Fibroblast of skin of back (primary cell): Measurements from ENCODE around the gene PAQR5.
"Not testable (repeated sequence)": the region's sequence is repeated elsewhere in the genome, so short reads cannot be mapped to it uniquely, and the experiment has no call there.

ENCODE experiments used
- DNase-seq: peaks from one replicate; pipeline ENCODE4 v3.0.0-alpha.2; 2013

Gene PAQR5

DNA sequence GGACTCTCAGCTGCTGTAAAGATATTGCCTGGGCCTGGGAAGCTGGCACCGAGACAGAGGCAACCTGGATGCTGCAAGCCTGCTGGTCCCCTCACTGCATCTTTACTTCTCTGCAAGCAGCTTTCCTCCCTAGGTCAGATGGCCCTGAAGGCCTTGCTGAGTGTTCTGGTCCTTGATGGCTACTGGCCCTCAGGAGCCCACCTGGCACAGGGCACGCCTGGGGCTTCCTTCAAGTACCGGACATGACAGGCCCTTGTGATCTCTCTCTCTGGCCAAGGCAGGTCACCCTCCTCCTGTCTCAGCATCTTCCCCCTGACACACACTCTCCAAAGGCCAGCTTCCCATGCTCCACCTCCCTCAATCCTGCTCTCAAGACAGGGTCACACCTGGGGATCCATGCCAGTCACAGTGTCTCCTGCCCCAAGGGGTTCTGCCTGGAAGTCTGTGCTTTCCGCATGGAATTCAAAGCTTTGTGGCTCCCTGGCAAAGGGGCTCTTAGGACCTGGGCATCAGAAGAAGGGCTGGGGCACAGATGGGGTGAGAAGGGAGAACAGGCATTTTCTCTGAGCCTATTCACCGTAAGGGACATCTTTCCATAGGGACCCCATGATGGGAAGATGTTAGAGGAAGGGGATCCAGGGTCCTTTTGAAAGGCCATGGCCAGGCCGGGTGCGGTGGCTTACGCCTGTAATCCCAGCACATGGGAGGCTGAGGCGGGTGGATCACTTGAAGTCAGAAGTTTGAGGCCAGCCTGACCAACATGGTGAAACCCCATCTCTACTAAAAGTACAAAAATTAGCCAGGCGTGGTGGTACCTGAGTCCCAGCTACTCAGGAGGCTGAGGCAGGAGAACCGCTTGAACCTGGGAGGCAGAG is 4.7 kb upstream of the PAQR5 start:
- no peak for DNase-seq

DNA sequence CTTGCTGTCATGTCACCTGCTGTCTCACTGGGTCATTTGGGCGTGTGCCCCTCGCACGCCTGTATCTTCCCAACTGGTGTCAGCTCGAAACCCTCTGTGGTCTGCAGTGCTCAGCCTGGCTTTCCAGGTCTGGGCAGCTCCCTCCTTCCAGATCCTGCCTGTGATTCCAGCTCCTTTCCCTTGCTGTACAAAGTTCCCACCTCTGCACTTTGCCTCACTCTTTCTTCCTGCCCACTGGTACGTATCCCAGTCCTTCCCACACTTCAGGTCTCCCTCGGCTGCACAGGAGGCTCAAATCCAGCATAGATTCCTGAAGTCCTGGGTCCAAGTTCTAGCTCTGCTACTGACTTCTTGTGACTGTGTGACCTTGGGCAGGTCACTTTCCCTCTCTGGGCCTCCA is 2.1 kb upstream of the PAQR5 start:
- no peak for DNase-seq

DNA sequence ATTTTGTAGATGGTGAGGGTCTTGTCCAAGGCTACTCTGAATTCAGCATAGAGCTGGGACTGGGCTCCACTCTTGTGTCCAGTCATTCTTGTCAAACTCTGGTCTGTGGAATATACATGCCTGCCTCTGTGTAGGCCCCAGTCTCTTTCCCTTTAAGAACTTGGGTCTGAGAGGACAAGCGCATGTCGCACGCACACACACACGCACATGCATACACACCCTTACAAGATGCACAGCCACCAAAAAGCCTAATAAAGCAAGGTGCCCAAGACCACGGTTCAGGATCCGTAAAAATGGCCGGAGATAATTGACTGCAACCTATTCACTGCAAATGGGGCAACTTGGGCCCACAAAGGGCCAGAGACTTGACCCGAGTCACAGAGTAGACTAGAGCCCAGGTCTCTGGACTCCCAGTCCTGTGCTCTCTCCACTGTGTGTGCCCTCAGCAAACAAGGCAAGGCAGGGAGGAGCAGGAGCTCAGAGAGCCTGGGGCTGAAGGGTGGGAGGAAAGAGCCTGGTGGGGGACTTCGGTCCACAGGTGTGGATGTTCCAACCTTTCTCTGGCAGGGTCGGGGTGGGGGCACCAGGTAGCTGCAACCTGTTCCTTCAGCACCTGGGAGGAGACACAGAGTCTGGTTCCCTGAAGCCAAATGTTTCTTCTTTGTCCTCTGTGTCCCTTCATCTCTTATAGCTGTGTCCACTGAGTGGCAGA is 914 bp upstream of the PAQR5 start:
- no peak for DNase-seq

DNA sequence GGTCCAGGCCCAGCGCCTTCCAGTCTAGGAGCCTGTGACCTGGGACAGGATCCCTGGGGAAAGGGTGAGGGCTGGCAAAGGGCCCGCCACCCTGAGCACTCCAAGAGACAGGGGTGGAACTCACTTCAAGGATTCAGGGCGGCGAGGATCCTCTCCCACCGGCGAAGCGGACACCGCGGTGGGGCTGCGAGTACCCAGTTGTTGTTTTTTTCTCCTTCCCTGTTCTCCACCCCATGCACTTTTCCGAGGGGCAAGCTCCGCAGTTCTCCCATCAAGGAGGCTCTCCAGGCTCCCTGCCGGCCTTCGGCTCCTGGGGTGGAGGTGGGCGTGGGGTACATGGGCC is 387 bp upstream of the PAQR5 start:
- DNase-seq, result no peak

DNA sequence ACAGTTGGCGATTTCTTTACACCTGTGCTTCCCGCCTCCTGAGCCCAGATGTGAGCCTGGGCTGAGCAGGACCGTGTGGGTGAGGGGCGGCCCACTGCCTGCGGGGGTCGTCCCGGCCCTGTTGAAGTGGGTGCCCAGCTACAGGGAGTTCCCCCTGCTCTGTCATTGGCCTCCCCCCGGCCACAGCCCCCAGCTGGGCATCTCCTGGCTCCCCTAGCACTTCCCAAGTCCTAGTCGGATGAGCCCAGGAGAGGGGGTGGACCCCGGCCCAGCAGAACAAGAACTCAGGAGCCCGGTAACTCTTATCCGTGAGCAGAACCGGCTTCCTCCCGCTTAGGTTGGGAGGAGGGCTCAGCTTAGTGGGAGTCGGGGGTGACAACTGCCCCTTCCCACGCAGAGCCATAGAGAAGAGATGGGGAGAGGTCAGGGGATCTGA is 757 bp downstream of the PAQR5 start:
- DNase-seq, result no peak

DNA sequence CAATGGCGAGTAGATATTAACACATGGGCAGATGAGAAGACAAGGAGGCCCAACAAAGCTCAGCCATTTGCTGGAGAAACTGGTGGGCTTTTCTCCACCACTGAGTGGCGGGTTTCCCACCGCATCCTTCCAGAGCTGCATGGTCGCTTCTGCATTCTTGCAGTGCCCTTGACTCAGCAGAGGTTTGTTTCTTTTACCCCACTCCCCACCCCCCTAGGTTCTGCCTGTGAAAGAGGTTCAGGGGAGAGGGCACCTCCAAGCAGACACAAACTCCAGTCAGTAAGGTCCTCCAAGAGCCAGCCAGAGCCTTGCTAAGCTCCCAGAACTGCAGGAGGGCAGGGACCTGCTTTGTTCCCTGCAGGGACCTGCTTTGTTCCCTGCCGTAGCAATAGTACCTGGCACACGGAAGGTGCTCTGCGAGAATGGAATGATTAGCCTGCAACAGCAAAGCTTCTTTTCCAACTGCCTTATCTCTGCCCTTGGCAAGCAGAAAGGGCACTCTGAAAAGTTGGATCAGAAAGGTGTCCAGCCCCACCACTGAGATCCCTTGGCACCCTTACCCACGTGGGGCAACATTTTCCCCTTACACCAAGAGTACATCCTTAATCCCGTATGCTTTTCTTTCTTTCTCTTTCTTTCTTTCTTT is 1.4 kb downstream of the PAQR5 start:
- DNase-seq, result peak; percentile 27

DNA sequence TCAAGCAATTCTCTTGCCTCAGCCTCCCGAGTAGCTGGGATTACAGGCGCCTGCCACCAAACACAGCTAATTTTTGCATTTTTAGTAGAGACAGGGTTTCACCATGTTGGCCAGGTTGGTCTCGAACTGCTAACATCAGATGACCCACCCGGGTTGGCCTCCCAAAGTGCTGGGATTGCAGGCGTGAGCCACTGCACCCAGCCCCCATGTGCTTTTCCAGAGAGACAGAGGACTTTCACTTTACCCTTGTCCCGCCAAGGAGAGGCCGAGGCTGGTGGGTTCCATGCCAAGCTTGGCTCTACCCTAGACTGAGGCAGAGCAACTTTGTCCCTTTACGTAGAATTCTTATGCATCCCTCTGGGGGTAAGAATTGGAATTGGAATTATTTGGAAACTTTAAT is 2.4 kb downstream of the PAQR5 start:
- DNase-seq, result not testable (repeated sequence)

DNA sequence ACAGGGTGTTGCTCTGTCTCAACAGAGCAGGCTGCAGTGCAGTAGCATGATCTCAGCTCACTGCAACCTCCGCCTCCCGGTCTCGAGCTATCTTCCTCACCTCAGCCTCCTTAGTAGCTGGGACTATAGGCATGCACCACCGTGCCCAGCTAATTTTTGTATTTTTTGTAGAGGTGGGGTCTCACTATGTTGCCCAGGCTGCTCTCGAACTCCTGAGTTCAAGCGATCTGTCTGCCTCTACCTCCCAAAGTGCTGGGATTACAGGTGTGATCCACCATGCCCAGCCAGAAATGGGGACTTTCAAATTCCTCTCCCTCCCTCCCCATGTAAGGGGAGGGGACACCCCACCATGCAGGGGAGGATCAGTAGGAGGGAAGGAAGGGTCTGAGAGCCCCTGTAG is 3.4 kb downstream of the PAQR5 start:
- DNase-seq, result not testable (repeated sequence)

DNA sequence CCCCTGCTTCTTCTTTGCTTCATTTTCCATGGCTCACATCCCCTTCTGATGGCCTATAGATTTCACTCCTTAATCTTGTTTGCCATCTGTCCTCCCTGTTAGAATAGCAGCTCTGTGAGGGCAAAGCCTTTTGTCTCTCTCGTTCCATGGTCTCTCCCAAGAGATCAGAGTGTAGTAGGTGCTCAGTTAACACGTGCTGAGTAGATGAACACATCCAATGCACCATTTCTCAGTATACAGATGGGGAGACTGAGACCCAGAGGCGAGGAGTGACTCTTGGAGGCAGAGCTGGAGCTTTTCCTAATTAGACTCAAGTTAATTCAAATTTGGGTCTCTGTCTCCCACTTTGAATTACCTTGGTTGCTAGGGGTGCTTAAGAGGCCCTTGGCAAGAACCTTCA is 4.2 kb downstream of the PAQR5 start:
- DNase-seq, result no peak

DNA sequence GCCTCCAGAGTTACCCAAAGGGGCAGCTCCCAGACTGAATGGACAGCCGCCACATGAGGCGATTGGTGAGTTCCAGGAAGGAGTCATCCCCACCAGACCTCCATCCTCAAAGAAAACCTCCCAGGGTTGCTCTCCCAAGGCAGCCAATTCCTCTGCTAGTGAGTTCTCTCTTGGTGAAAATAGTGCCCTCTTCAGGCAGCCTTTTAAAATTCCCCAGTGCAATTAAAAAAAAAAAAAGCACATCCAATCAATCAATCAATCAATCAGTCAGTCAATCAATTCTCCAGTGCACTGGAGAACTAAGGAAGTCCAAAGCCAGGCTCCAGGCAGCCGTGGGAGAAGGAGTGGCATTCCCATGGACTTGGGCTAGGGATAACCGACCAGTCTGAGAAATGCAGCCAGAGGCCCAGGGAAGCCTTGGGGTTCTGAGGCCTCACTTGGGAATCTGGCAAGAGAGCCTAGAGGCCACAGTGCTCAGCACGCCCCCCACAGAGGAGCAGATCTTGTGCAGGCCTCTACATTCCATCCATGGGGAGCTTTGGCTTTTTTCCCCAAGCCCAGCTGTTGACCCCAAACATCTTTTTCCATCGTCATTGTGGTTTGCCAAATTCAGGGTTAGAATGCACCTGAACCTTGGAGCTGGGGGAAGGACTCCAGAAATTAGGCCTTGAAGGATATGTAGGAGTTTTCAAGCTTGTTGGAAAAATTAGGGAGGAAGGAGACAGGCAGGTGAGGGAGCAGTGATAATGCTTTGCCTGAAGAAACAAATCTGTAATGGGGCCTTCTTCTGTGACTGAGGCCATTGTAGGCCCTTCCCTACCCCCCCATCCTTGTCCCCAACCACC is 4.8 kb downstream of the PAQR5 start:
- DNase-seq, result no peak

DNA sequence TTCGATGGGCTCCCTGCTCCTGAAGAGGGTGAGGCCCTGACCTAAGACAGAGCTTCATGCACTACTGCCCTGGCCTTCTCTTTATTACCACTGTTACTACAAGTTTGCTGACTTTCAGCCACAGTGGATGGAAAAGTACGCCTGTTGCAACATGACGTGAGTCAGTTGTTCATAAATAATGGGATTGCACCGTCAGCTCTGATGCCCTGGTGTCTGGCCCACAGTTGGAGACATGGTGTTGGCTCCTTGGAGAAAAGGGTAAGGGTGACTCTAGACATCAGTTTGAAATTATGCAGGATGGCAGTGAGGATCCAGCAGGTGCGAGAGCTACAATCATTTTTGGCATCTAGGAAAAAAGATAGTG is 5.5 kb downstream of the PAQR5 start:
- peak; percentile 75 for DNase-seq

DNA sequence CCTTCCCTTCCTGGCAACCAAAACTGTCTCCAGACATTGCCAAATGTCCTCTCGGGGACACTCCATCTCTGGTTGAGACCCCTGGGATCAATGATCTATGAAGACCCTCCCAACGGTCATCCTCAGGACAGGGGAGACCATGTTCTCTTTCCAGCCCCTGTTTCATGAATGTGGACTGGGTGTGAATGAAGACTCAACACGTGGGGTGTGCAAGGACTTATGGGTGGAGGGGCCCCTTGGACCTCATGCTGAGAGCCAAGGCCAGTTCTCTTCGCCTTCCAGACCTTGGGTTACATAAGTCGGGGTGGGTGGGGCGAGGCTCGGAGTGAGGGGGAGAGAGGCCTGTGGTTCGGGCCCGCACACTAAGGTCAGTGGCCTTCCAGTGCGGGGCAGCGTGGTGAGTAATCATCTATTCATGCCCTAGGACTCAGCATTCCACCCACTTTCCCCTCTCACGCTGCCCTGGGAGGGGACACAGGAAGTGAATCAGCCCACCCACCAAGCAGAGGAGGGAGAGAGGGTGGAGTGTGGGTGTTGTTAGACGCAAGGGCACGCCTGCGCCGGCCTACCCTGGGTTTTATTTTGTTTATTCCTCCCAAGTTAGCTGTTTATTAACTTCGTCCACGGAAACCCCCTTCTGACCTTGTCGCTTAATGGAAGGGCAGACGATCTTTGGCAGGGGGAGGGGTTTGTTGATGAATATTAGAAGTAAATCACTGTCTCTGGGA is 6.7 kb downstream of the PAQR5 start:
- DNase-seq, result peak; percentile 98

DNA sequence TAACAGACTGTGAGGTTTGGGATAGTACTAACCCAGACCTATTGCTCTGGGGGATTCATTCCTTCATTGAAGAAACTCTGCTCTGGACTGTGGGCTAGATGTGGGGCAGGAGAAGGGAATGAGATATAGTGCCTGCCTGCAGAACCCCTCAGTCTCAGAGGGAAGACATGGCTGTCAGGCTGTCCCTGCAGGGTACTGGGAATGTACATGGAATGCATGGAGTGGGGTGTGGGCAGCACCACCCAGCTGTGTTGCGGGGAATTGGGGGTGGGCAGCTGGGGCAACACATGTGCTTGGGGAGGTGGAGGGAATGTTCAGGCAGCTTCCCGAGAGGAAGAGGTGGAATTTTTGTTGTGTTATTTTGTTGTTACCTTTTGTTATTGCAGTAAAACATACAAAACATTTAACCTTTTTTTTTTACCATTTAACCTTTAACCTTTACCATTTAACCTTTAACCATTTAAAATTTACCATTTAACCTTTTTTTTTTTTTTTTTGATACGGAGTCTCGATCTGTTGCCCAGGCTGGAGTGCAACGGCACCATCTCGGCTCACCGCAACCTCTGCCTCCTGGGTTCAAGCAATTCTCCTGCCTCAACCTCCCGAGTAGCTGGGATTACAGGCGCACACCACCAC is 7.3 kb downstream of the PAQR5 start:
- DNase-seq, result peak; percentile 67

DNA sequence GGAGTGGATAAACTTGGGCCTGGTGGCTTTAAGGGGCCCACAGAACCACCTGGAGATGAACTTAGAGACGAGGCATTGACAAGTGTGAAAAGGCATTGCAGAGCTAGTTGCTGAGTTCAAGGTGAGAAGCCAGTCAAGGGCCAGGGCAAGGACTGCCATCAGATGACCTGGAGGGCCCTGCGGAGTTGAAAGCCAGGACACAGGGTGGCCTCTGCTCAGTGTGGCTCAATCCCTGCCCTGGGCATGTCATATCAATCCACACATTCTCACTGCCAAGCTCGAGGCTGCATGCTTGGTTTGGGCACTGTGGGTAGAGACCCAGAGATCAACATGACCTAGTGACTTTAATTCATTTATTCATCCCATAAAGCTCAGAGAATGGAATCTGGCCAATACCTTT is 9.2 kb downstream of the PAQR5 start:
- DNase-seq, result no peak

DNA sequence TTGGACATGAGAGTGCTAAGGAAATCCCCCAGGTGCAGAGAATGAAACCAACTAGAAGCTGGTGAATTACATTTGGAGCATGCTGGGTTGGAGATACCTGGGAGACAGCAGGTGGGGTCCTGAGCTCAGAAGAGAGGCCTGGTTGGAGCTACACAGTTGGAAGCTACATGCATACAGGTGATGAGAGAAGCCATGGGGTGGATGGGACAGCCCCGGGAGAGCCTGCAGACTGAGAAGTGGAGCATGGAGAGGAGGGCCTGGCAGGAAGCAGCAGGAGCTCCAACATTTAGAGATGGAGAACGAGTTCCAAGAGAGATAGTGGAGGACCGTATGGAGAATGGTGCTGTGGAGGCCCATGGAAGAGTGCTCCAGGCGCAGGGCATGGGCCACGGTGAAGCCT is 10.2 kb downstream of the PAQR5 start:
- DNase-seq, result no peak

DNA sequence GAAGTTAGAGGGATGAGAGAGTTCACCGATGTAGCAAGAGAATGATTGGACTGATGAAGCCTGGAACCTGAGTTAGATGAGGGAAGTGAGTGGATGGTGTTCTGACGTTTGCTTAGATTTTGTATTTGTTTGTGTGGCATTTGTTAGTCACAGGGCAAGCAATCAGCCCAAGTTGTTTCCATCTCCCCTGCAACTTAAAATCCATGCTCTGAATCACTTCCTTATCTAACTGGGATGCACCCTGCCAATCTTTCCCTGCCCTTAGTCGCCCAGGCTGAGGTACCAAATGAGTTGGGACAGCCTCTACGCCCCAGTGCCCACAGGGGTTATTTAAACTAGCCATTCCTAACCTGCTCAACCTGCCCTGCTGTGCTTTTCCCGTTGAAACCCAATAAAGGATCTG is 12.6 kb downstream of the PAQR5 start:
- DNase-seq, result no peak

DNA sequence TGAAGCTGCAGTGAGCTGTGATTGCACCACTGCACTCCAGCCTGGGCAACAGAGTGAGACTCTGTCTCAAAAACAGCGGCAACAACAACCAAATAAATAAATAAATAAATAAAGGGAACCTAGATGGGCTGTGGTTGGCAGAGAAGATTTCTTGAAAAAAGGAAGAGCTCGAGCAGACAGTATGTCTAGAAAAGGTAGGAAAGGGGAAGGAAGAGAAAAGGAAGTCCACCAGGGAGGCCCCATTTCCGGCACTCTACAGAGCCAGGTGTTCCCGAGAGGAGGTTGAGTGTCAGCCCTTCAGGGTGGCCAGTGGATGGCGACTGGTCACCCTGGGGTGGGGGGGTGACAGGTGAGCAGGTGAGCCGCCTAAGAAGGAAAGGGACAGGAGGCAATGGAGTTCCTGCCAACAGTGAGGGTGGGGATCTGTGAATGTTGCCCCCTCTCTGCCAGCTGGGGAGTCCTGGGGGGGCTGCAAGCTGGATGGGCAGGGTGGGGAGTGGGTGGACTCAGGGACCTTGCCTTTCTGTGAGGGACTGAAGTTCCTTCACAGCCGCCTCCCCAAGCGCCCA is 14.8 kb downstream of the PAQR5 start:
- no peak for DNase-seq

DNA sequence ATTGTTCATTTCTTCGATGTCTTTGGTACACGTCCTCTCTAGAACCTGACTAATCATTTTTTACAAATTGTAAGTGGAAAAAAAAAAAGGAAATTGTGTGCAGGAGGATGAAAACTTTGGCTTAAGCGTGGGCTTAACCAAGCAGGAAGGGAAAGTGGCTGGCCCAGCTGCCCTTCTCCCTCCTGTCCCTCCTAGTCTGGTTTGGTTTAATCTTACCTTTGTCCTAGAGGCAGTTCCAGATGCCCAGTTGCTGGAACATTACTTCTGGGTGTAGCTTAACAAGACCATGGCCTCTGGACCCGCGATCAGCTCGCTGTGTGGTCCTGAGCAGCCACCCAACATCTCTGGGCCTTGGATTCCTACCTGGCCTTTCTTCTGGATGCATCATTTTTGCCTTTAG is 15.4 kb downstream of the PAQR5 start:
- no peak for DNase-seq

DNA sequence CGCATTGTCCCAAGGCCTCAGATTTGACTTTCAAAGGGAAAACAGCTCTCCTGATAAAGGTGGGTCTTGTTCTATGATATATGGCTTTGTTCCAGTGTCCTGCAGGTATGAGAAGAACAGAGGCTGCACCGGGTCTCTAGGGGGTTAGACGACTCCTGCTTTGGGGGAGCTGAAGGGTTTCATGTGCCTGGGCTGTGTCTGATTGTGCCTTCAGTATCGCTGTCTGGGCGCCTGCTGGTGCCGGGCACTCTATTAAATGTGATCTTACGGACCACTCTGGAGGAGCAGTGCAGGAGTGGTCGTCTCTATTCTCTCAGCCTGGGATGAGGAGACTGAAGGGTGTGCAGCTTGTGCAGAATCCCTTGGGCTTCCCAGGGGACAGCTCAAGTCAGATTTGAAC is 16.0 kb downstream of the PAQR5 start:
- no peak for DNase-seq

DNA sequence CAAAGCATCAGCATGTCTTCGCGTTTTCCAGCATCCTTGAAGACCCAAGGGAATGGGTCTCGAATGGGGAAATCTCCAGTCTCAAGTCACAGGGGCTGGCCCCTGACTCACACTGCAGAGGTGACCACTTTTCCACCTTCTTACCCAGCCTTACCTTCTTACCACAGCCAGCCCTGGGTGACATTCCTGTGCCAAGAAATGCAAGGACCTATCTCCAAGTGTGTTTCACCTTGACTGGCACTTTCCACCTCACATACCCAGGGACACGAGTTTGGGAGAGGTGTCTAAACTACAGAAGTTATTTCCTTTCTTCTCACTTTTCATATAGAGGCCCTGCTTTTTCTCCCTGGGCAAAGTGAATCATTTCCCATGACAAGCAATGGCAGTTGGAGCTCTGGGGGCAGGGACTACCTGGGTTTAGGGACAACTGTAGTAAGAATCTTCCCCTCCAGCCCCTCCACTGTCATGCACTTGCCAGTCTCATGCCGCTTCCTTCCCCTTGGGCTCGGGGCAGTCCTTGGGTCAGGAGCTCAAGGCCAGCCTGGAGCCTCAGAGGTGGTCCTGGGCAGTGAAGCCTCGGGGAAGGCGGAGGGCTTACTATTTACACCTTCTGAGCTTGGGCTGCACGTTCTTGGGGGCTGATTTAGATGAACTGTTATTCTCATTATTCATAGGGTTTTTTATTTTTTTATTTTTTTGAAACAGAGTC is 16.8 kb downstream of the PAQR5 start:
- no peak for DNase-seq

DNA sequence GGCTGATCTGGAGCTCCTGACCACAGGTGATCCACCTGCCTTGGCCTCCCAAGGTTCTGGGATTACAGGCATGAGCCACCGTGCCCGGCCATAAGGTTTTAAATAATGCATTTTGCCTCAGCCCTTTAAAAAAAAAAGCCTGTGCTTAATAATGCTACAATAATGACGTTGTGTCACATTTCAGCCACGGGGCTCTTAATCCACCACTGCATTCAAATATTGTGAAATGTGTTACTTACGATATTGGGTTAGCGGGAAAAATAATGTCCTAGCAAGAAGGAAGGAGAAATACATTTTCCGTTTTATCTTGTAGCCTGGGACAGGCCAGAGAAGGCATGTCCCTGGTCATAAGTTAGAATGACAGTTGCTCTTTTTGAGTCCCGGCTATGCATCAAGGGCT is 17.6 kb downstream of the PAQR5 start:
- DNase-seq, result no peak
